Non-pigmented ciliary epithelial cell (primary cell): ENCODE measurements around the gene EYA2.

ENCODE experiments used
- DNase-seq: peaks from one replicate; pipeline ENCODE4 v3.0.0-alpha.2; 2010; ENCODE audit warnings: low read depth

EYA2 gene

GRCh38 chr20:47066484-47067270 is 172.0 kb downstream of the EYA2 start:
- DNase-seq, result no peak

- DNase-seq, result no peak
Measured at GRCh38 chr20:47067776-47068175, 173.1 kb downstream of the EYA2 start.

- DNase-seq, result peak; percentile 28
Measured at GRCh38 chr20:47070176-47070575, 175.5 kb downstream of the EYA2 start.

- DNase-seq, result no peak
Measured at GRCh38 chr20:47071646-47072185, 177.1 kb downstream of the EYA2 start.

- DNase-seq, result no peak
Measured at GRCh38 chr20:47073766-47074475, 179.3 kb downstream of the EYA2 start.

- no peak for DNase-seq
Measured at GRCh38 chr20:47075263-47075662, 180.6 kb downstream of the EYA2 start.

- DNase-seq, result no peak
Measured at GRCh38 chr20:47079047-47079446, 184.4 kb downstream of the EYA2 start.

- DNase-seq, result no peak
Measured at GRCh38 chr20:47080365-47080764, 185.7 kb downstream of the EYA2 start.

GRCh38 chr20:47086316-47086715 is 191.7 kb downstream of the EYA2 start:
- no peak for DNase-seq

- DNase-seq, result no peak
Measured at GRCh38 chr20:47088335-47088734, 193.7 kb downstream of the EYA2 start.

- no peak for DNase-seq
Measured at GRCh38 chr20:47089151-47089550, 194.5 kb downstream of the EYA2 start.

- DNase-seq, result no peak
Measured at GRCh38 chr20:47090835-47091234, 196.2 kb downstream of the EYA2 start.

GRCh38 chr20:47093320-47093966 is 198.8 kb downstream of the EYA2 start:
- no peak for DNase-seq

- no peak for DNase-seq
Measured at GRCh38 chr20:47095690-47096089, 201.0 kb downstream of the EYA2 start.

GRCh38 chr20:47097691-47098622 is 203.3 kb downstream of the EYA2 start:
- no peak for DNase-seq

GRCh38 chr20:47099093-47099492 is 204.4 kb downstream of the EYA2 start:
- DNase-seq, result no peak

GRCh38 chr20:47099825-47100441 is 205.3 kb downstream of the EYA2 start:
- no peak for DNase-seq

GRCh38 chr20:47102629-47103028 is 208.0 kb downstream of the EYA2 start:
- no peak for DNase-seq

GRCh38 chr20:47106786-47107185 is 212.1 kb downstream of the EYA2 start:
- no peak for DNase-seq

GRCh38 chr20:47108994-47109393 is 214.4 kb downstream of the EYA2 start:
- DNase-seq, result no peak

GRCh38 chr20:47110819-47111218 is 216.2 kb downstream of the EYA2 start:
- no peak for DNase-seq
